K562 (cell line): Measurements from ENCODE around the gene PPP6R1. TPM values are rescaled to one million over a fixed set of nuclear protein-coding genes. Genes with fewer than 3 reads are reported as not detected.

ENCODE experiments used
- BACH1 ChIP-seq: fragments of 200-800 bp; sonication (Bioruptor generic); IDR thresholded peaks from 2 replicates; pipeline ENCODE4 v1.6.1; 2016; ENCODE audit warnings: missing genetic modification characterization, missing compliant biosample characterization
- CGGBP1 ChIP-seq: fragments of 250-450 bp; sonication (Bioruptor Pico); IDR thresholded peaks from 2 replicates; pipeline ENCODE4 v1.9.0; 2021; ENCODE audit warnings: mild to moderate bottlenecking
- CSDE1 ChIP-seq, 2 experiments: fragments of 450-650 bp; IDR thresholded peaks; 2 replicates each; pipeline ENCODE4 v1.6.1; 2016; ENCODE audit warnings: mild to moderate bottlenecking in 1 of 2
- ETS1 ChIP-seq: conservative IDR thresholded peaks from 2 replicates; pipeline ENCODE4 v1.6.1; 2011; ENCODE audit warnings: low read depth, mild to moderate bottlenecking, low read length; ENCODE audit not compliant: control insufficient read depth
- FOXP4 ChIP-seq: sonication (generic); formaldehyde crosslinking; IDR thresholded peaks from 2 replicates; pipeline ENCODE4 v1.8.0; 2022; ENCODE audit warnings: mild to moderate bottlenecking, missing genetic modification reagents, borderline replicate concordance
- HMG20A ChIP-seq: fragments of 450-650 bp; formaldehyde crosslinking; conservative IDR thresholded peaks from 2 replicates; pipeline ENCODE4 v1.4.0; 2020; ENCODE audit warnings: mild to moderate bottlenecking, mixed read lengths
- HNRNPL ChIP-seq: fragments of 200-400 bp; formaldehyde crosslinking; IDR thresholded peaks from 2 replicates; pipeline ENCODE4 v1.6.1; 2017; ENCODE audit warnings: low read depth, mild to moderate bottlenecking, low read length
- MNT ChIP-seq, 2 experiments: fragments of 450-650 bp; conservative IDR thresholded peaks; 2 replicates each; pipeline ENCODE4 v1.6.1; 2017; ENCODE audit warnings: mild to moderate bottlenecking in 2 of 2, moderate library complexity in 2 of 2
- NELFE ChIP-seq: IDR thresholded peaks from 2 replicates; pipeline ENCODE4 v1.6.1; 2011; ENCODE audit warnings: mild to moderate bottlenecking; ENCODE audit not compliant: insufficient read depth, insufficient read length
- PHF20 ChIP-seq: fragments of 450-650 bp; IDR thresholded peaks from 2 replicates; pipeline ENCODE4 v1.6.1; 2018; ENCODE audit not compliant: partially characterized antibody
- PREB ChIP-seq: sonication (generic); formaldehyde crosslinking; IDR thresholded peaks from 2 replicates; pipeline ENCODE4 v1.8.1; 2023; ENCODE audit warnings: mild to moderate bottlenecking, missing genetic modification reagents
- RNF219 ChIP-seq: fragments of 250-450 bp; sonication (Bioruptor Pico); IDR thresholded peaks from 2 replicates; pipeline ENCODE4 v1.5.0; 2022; ENCODE audit warnings: mild to moderate bottlenecking
- SMARCE1 ChIP-seq: fragments of 450-650 bp; IDR thresholded peaks from 2 replicates; pipeline ENCODE4 v1.7.1; 2016; ENCODE audit warnings: mild to moderate bottlenecking
- SPI1 ChIP-seq: IDR thresholded peaks from 2 replicates; pipeline ENCODE4 v1.6.1; 2011; ENCODE audit warnings: low read depth, low read length, control low read depth, borderline replicate concordance
- ZBTB2 ChIP-seq: fragments of 450-650 bp; IDR thresholded peaks from 2 replicates; pipeline ENCODE4 v1.6.1; 2016; ENCODE audit warnings: antibody characterized with exemption
- ZNF354B ChIP-seq: fragments of 250-450 bp; sonication (Bioruptor Pico); IDR thresholded peaks from 2 replicates; pipeline ENCODE4 v1.4.0; 2020
- ZSCAN32 ChIP-seq: fragments of 450-650 bp; formaldehyde crosslinking; IDR thresholded peaks from 2 replicates; pipeline ENCODE4 v1.4.0; 2020; ENCODE audit warnings: mild to moderate bottlenecking, moderate library complexity
- polyA plus RNA-seq, 8 experiments: library from polyadenylated mRNA; depleted of rRNA in 4 of 8; stranded (reverse) in 5 of 8; unstranded in 3 of 8; fragments of >200 nt; fragmentation: Nextera tagmentation in 2 of 8; fragmentation: Illumina TruSeq in 1 of 8; extraction: Ambion mirVana in 2 of 8; extraction: Trizol in 1 of 8; gene quantifications; 2 replicates each; pipeline versions ENCODE4 v1.2.1 to v1.2.3, GENCODE V29; 2011 to 2014; ENCODE audit warnings: inconsistent platforms in 1 of 8, missing spikeins in 1 of 8
- total RNA-seq, 7 experiments: library from RNA; depleted of rRNA in 6 of 7; stranded (reverse); fragments of >200 nt in 6 of 7; fragmentation: Illumina TruSeq in 2 of 7; extraction: Trizol in 2 of 7; gene quantifications; 2 replicates each; pipeline versions ENCODE4 v1.2.1 to v1.2.3, GENCODE V29; 2011 to 2021; ENCODE audit warnings: low replicate concordance in 1 of 7

Gene PPP6R1
- total and polyA plus RNA-seq, 9 of the 15 experiments (the other 6 are each of a cell fraction or from before 2014, with no cell fraction given): 0.48 to 135 (median 37.2) TPM

- no peak for TF ChIP-seq ZBTB2
- no peak for TF ChIP-seq PREB (CRISPR knock-in tag)
- TF ChIP-seq PHF20: peak; percentile 56
- peak; percentile 49; the same call in 1 of the 2 replicates for TF ChIP-seq ZSCAN32
- no peak for TF ChIP-seq HNRNPL
- TF ChIP-seq NELFE: no peak
- 0 out of 4 replicates have a peak, but pooled peaks of 1 of the 2 experiments have one; percentile 21 for TF ChIP-seq MNT (conservative IDR thresholded peaks at IDR 0.05)
- TF ChIP-seq SMARCE1: peak; percentile 26; the same call in 1 of the 2 replicates
- no peak for TF ChIP-seq RNF219 (CRISPR knock-in tag)
- no peak for TF ChIP-seq CGGBP1 (CRISPR knock-in tag)
- TF ChIP-seq FOXP4 (CRISPR knock-in tag): no peak
- TF ChIP-seq HMG20A (CRISPR knock-in tag): no peak
- TF ChIP-seq BACH1 (tag): no peak
- no peak for TF ChIP-seq ZNF354B (CRISPR knock-in tag)
- no peak for TF ChIP-seq SPI1
- TF ChIP-seq CSDE1 (IDR thresholded peaks at IDR 0.05): no peak
- no peak for TF ChIP-seq ETS1
Observed at GRCh38 chr19:55270172-55270942, 11.5 kb upstream of the PPP6R1 start (continued).
